ENCODE results near the gene KCND2.
"Not testable (repeated sequence)": the region's sequence is repeated elsewhere in the genome, so short reads cannot be mapped to it uniquely, and the experiment has no call there.

KCND2 gene

GRCh38 chr7:120738816-120739215 lies 465.8 kb downstream of the KCND2 start:
- no peak for DNase-seq (ENCODE audit: insufficient read length)
- no peak for FAIRE-seq
- no peak for TF ChIP-seq POLR2AphosphoS5 (IDR thresholded peaks at IDR 0.05; ENCODE audit: low read depth, low read length)

- no peak for DNase-seq (ENCODE audit: insufficient read length)
- TF ChIP-seq TAF1 (IDR thresholded peaks at IDR 0.05; ENCODE audit: borderline replicate concordance, low read depth, low read length) (no peak), POLR2AphosphoS5 (IDR thresholded peaks at IDR 0.05; ENCODE audit: low read depth, low read length) (no peak), POLR2A (IDR thresholded peaks at IDR 0.05; ENCODE audit: low read depth, low read length) (no peak)
- FAIRE-seq, result no peak
These were observed 467.4 kb downstream of the KCND2 start for GRCh38 chr7:120740348-120740747.

- FAIRE-seq, result no peak
These were observed 468.5 kb downstream of the KCND2 start for GRCh38 chr7:120741371-120742042.

DNA sequence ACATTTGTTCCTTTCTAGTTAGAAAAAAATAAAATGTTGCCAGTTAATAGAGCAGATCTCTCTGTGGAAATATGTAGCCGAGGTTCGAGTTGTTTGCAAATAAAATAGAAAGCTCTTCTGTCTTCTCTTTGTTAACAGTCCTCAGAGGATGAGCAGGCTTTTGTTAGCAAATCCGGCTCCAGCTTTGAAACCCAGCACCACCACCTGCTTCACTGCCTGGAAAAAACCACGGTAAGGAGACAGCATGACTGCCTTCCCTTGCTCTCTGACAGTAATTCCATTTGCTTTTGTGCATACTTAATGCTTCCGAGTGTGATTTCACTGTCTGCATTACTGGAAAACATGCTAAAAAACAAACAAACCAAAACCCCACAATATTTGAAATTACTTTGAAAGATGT lies 469.4 kb downstream of the KCND2 start:
- no peak for FAIRE-seq
- no peak for TF ChIP-seq TAF1 (IDR thresholded peaks at IDR 0.05; ENCODE audit: borderline replicate concordance, low read depth, low read length)
- no peak for TF ChIP-seq POLR2AphosphoS5 (IDR thresholded peaks at IDR 0.05; ENCODE audit: low read depth, low read length)
- TF ChIP-seq POLR2A (IDR thresholded peaks at IDR 0.05; ENCODE audit: low read depth, low read length), result no peak
- DNase-seq (ENCODE audit: insufficient read length), result no peak

More at GRCh38 chr7:120741371-120742042, 468.5 kb downstream of the KCND2 start:
- no peak for TF ChIP-seq POLR2AphosphoS5 (IDR thresholded peaks at IDR 0.05; ENCODE audit: low read depth, low read length)
- no peak for DNase-seq (ENCODE audit: insufficient read length)

- FAIRE-seq (no peak), DNase-seq (ENCODE audit: insufficient read length) (no peak)
- TF ChIP-seq POLR2AphosphoS5 (IDR thresholded peaks at IDR 0.05; ENCODE audit: low read depth, low read length) (no peak), TAF1 (IDR thresholded peaks at IDR 0.05; ENCODE audit: borderline replicate concordance, low read depth, low read length) (no peak), POLR2A (IDR thresholded peaks at IDR 0.05; ENCODE audit: low read depth, low read length) (no peak)
These were observed 470.2 kb downstream of the KCND2 start for GRCh38 chr7:120743128-120743527.

DNA sequence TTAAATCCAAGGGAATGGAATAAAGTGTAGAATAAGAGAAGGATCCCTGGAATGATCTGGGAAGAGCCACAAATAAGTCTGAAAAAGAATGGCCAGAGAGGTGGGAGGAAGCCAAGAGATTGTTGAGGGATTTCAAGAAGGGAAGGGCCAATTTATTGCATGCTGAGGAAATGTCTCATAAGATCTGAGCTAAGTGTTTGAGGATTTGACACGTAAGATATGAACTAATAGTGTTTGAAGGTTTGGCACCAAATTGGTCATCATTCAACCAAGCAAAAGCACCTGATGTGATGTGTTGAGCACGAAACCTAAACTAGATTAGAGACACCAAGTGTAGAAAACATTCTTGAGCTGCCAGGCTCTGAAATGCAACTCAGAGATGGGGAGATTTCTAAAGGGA lies 487.1 kb downstream of the KCND2 start:
- peak; percentile 44 for FAIRE-seq
- TF ChIP-seq POLR2AphosphoS5 (IDR thresholded peaks at IDR 0.05; ENCODE audit: low read depth, low read length) (no peak), POLR2A (IDR thresholded peaks at IDR 0.05; ENCODE audit: low read depth, low read length) (no peak), TAF1 (IDR thresholded peaks at IDR 0.05; ENCODE audit: borderline replicate concordance, low read depth, low read length) (no peak)

GRCh38 chr7:120760851-120761250 lies 487.9 kb downstream of the KCND2 start:
- no peak for DNase-seq (ENCODE audit: insufficient read length)
- TF ChIP-seq TAF1 (IDR thresholded peaks at IDR 0.05; ENCODE audit: borderline replicate concordance, low read depth, low read length) (no peak), POLR2A (IDR thresholded peaks at IDR 0.05; ENCODE audit: low read depth, low read length) (no peak), POLR2AphosphoS5 (IDR thresholded peaks at IDR 0.05; ENCODE audit: low read depth, low read length) (no peak)
- no peak for FAIRE-seq

More for the DNA sequence above, 487.1 kb downstream of the KCND2 start:
- no peak for DNase-seq (ENCODE audit: insufficient read length)

- no peak for DNase-seq (ENCODE audit: insufficient read length)
- TF ChIP-seq POLR2AphosphoS5 (IDR thresholded peaks at IDR 0.05; ENCODE audit: low read depth, low read length) (no peak), TAF1 (IDR thresholded peaks at IDR 0.05; ENCODE audit: borderline replicate concordance, low read depth, low read length) (no peak), POLR2A (IDR thresholded peaks at IDR 0.05; ENCODE audit: low read depth, low read length) (no peak)
- no peak for FAIRE-seq
These were observed 497.2 kb downstream of the KCND2 start for GRCh38 chr7:120770206-120770605.

DNA sequence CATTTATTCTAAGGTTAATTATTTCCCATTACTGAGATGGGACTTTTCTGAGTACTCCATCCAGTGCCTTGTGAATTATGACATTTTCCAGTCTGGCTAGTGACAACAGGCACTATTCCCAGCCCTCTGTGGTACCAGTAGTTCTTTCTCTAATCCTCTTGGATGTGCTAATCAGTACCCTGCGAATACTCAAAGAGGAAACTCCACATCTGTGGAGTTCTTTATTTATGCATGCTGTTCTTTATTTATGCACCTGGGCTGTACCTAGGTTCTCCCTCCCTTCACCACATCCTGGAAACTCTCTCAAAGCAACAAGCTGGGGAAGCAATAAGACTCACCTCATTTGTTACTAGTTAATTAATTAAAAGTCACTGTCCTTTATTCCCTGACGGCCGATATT lies 501.5 kb downstream of the KCND2 start:
- FAIRE-seq (no peak), DNase-seq (ENCODE audit: insufficient read length) (no peak)
- no peak for TF ChIP-seq TAF1 (IDR thresholded peaks at IDR 0.05; ENCODE audit: borderline replicate concordance, low read depth, low read length)
- no peak for TF ChIP-seq POLR2AphosphoS5 (IDR thresholded peaks at IDR 0.05; ENCODE audit: low read depth, low read length)
- no peak for TF ChIP-seq POLR2A (IDR thresholded peaks at IDR 0.05; ENCODE audit: low read depth, low read length)

DNA sequence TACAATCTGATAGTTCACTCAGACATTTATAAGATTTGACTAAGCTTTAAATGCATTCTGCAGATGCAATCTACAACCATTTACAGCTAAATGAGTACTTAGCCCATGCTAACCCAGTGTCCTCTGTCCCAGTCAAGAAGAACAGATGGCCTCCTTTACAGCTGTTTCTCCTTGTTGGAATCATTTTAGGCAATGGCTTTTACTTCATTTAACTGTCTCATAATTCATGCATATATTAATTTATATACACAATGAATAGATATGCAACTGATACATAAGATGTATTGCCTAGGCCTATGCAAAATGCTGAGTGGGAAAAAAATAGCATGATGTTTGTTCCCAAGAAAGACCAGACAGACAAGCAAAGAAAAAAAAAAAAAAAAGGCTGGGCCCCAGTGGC lies 502.8 kb downstream of the KCND2 start:
- TF ChIP-seq POLR2AphosphoS5 (IDR thresholded peaks at IDR 0.05; ENCODE audit: low read depth, low read length), result no peak
- TF ChIP-seq POLR2A (IDR thresholded peaks at IDR 0.05; ENCODE audit: low read depth, low read length), result no peak
- no peak for TF ChIP-seq TAF1 (IDR thresholded peaks at IDR 0.05; ENCODE audit: borderline replicate concordance, low read depth, low read length)
- FAIRE-seq (no peak), DNase-seq (ENCODE audit: insufficient read length) (no peak)

DNA sequence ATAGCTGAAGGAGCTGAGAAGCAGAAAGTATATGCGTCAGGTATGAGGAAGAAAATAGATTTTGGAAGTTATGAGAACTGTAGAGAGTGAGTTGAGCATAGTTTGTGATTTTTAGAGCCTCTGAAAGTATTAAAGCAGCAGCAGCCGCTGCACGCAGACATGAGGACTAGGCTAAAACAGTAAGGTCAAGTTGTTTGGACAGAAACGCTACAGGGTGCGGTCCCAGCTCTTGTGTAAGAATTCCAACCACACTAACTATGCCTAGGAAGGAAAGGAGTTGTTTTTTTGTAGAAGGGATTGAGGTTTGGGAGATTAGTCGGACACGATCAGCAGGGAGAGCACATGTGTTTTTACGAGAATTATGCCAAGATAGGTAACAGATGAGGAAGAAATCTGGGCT lies 506.1 kb downstream of the KCND2 start:
- not testable (repeated sequence) for FAIRE-seq; DNase-seq (ENCODE audit: insufficient read length)

DNA sequence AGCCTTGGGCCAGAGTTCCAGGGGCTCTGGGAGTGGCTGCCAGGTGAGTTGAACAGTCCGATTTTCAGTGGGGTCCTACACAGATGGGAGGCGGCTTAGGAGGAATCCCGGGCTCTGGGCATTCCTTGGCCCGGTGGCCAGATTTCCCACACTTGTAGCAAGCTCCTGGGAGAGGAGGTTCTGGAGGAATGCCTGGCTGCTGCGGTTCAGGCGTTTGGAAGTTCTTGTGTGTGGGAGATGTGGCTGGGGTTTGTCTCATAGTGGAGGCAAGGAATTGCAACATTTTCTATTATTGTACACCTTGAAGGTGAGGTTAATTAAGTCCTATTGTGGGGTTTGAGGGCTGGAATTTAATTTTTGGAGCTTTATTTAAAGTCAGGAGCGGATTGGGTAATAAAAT lies 507.5 kb downstream of the KCND2 start:
- FAIRE-seq; DNase-seq (ENCODE audit: insufficient read length): not testable (repeated sequence)

- no peak for DNase-seq (ENCODE audit: insufficient read length)
- FAIRE-seq, result no peak
- TF ChIP-seq POLR2A (IDR thresholded peaks at IDR 0.05; ENCODE audit: low read depth, low read length), result no peak
- no peak for TF ChIP-seq TAF1 (IDR thresholded peaks at IDR 0.05; ENCODE audit: borderline replicate concordance, low read depth, low read length)
- TF ChIP-seq POLR2AphosphoS5 (IDR thresholded peaks at IDR 0.05; ENCODE audit: low read depth, low read length), result no peak
These were observed 508.0 kb downstream of the KCND2 start for GRCh38 chr7:120780938-120781337.

GRCh38 chr7:120781924-120782323 lies 508.9 kb downstream of the KCND2 start:
- DNase-seq (ENCODE audit: insufficient read length); FAIRE-seq: not testable (repeated sequence)
